NCI-H1417 treated with DMSO at 0.1 percent for 48 hours (cell line): ENCODE results near the gene CERS1.

Experiments used
- DNase-seq: peaks from one replicate; lab custom pipeline; 2025; lab: John Stamatoyannopoulos, UW

CERS1 gene

DNA sequence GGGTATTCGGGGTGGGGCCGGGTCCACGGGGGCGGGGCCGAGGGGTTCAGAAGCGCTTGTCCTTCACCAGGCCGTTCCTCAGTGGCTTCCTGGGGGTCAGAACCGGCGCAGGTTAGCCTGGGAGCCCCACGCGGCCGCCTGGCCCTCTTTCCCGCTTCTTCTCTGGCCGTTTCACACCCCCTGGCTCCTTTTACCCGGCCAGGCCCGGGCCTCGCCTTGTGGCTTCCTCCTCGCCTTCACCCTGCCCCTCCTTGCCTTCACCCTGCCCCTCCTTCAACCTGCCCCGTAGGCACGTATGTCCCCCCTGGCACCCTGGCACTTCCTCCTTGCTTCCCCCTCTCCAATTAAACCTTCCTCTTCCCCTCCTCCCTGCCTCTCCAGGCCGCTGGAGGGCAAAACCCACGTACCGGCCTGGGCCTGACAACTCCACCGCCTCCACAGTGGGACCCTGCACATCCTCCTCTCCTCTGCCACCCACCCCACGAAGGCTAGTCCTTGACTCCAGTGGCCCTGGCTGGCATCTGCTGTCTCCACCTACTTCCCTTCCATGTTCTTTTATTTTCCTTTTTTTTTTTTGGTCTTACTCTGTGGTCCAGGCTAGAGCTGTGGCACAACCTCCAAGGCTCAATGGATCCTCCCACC is 25.3 kb downstream of the CERS1 start:
- no peak for DNase-seq

GRCh38 chr19:18869781-18870530 is 26.0 kb downstream of the CERS1 start:
- no peak for DNase-seq

- no peak for DNase-seq
Observed at GRCh38 chr19:18869023-18869618, 26.8 kb downstream of the CERS1 start.

DNA sequence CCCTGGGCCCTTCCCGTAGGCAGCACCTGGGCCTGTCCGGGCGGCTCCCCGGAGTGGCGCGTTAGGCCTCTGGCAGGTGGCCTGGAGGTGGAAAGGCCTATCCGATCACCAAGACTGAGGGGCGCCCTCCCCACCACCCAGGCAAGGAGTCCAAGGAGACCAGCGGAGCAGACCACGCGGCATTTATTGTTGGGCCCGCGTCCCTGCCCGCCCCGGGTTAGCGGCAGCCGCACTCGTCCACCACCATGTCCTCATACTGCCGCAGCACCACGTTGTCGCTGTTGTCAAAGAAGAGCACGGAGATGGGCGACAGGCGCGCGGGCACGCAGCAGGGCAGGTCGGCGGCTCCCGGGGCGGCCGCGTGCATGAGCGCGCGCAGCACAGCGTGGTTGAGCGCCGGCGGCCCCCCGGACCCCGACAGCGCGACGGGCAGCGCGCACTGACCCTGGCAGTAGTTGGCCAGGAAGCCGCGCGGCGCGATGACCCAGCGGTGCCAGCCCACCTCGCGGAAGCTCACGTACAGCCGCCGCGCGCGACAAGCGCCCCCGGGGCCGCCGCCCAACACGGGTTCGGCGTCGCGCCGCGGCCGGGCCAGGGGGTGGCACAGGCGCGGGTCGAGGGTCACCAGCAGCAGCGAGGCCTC is 27.5 kb downstream of the CERS1 start:
- DNase-seq: no peak

DNA sequence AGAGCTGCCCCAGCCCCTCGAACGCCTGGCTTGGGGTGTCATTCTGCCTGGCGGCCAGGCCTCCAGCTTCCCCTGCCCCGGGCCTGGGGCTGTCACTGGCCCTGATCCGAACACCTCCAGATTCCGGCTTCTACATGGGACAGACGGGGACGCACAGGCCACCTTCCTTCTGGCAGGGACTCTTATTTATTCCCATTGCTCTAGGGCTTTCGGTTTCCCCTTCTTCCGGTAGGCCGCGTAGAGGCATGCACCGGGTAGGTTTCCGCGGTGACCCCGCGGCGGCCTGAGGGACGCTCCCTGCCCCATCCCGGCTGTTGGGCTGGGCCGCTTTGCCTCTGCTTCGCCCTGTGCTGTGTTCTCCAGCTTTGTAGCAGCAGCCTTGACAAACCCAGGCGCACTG is 28.2 kb downstream of the CERS1 start:
- no peak for DNase-seq

GRCh38 chr19:18867199-18867598 is 28.8 kb downstream of the CERS1 start:
- no peak for DNase-seq

GRCh38 chr19:18866800-18867123 is 29.2 kb downstream of the CERS1 start:
- DNase-seq: no peak

DNA sequence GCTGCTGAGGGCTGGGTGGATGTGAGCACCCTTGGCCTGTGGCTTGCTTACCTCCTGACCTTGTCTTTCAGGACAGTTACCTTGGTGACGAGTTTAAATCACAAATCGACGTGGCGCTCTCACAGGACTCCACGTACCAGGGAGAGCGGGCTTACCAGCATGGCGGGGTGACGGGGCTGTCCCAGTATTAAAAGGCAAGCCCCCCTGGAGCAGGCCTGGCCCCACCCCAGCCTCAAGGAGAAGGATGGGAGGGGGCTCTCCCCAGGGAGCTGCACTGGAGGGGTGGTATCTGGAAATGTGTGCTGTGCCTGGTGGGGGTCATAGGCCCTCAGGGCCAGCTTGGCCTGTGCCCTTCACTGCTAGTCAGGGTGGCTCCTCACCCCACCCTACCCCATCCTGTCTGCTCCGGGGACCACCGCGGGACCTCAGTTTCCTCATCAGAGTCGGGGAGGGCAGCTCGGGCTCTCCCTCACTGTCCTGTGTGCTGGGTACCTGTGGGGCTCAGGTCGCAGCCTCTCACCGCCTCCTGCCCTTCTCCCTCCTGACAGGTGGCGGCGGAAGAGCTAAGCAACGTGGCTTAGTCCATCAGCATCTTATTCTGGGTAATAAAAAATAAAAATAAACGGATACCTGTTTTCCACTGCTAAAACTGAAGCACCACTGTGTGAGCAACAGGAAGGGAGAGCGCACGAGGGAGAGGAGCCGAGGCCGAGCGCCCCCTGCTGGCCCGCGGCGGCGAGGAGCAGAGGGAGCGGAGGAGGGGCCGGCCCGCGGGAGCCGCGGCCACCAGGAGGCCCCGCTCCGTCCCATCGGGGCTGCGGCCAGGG is 29.8 kb downstream of the CERS1 start:
- DNase-seq: no peak

GRCh38 chr19:18865106-18865972 is 30.6 kb downstream of the CERS1 start:
- DNase-seq: no peak

DNA sequence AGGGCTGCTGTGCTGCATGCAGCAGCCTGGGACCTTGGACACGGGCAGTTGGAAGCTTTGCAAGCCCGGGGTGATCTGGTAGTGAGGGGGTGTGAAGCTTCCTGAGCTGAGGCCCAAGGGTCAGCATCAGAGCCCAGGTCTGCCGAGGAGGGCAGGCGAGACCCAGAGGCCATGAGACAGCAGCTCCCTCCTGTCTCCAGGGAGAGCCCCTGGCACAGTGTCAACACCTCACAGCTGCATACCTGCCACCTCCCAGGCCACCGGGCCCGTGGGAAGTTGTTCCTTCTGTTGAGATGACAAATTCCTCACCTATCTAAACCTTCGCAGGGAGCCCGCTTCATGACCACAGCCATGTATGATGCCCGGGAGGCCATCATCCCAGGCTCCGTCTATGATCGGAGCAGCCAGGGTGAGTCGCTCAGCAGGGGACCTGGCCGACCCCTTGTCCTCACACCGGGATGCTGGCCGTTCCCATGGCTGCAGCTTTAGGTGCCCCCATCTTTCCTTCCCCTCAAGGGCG is 32.1 kb downstream of the CERS1 start:
- no peak for DNase-seq

- no peak for DNase-seq
Observed at GRCh38 chr19:18862976-18863842, 32.7 kb downstream of the CERS1 start.

DNA sequence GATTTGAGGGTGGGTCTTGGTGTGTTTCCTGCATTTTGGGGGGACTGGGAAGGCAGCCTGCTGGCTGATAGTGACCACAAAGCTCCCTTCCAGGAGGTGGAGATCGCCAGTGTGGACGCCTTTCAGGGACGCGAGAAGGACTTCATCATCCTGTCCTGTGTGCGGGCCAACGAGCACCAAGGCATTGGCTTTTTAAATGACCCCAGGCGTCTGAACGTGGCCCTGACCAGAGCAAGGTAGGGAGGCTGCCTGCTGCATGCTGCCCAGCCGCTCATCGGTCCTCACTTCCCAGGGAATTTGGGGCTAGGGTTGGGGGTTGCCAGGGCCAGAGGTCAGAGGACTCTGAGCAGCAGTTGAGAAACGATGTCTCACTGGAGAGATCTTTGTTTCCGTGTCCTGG is 34.0 kb downstream of the CERS1 start:
- DNase-seq: no peak

- no peak for DNase-seq
Observed at GRCh38 chr19:18861235-18861634, 34.7 kb downstream of the CERS1 start.

- no peak for DNase-seq
Observed at GRCh38 chr19:18860725-18861124, 35.2 kb downstream of the CERS1 start.

DNA sequence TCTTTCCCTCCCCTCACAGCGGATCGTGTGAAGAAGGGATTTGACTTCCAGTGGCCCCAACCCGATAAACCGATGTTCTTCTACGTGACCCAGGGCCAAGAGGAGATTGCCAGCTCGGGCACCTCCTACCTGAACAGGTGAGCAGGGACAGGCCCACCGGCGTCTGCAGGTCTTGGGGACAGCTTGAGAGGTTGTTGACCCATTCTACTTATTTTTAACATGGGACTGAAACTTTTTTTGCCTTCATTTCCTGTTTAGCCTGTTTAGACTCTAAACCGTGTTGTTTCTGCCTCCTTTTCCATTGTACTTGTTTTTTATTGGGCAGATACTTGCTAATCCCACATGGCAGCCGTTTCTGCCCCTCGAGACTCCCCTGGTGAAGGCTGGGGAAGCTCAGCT is 35.7 kb downstream of the CERS1 start:
- DNase-seq: no peak

DNA sequence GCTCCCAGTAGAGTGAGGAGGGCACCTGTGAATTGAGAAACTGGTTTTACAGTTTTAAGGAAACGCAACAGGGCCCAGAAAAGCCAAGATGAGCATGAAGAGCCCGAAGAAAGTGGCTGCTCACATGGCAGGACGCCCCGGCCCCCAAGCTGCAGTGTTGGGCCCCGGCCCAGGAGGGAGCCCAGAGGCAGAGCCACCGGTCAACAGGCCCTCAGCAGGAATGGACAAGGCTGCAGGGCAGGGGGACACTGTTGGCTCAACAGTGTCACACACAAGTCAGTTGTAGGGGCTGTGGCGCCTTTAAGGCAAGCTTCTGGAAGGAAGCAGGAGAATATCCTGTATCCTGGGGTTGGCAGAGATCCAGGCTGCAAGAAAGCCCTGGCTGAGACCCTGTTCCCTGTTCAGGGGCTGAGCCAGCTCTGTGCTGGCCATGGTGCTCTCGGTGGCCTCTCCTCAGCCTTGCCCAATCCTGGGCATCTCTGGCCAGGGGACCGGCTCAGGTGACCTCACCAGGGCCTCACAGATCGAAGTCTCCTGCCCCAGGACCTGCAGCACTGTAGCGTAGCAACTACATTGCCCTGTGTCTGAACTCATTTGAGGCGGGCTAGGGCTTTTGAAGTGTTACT is 36.2 kb downstream of the CERS1 start:
- DNase-seq: no peak

DNA sequence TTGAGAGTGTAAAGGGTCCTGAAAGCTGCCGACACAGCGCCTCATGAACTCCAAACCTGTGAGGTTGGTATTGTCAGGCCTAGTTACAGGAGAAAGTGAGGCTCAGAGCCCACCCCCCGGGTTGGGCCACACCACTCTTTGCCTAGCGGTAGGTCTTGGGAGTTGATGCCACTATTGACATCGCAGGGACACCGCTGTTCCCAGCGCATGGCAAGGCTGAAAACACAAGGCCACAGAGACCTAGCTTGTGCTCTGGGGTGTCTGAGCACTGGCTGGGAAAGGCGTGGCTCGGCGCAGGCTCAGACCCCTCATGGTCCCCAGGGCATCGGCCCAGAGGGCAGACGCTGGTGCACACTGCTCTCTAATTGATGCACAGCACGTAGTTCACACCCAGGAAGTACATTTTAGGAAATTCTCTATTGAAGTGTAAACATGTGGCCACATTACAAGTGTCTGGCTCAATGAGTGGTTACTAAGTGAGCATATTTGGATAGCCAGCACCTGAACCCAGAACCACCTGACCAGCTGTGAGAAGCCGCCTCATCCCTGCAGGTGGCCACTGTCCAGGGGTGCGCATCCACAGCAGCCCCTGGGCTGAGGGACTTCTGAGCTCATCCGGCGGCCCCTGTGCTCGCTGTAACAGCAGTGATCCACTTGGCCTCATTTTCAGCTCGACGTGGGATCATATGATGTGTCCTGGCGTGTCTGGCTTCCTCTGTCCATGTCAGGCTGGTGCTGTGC is 36.9 kb downstream of the CERS1 start:
- DNase-seq: no peak

GRCh38 chr19:18857223-18857622 is 38.7 kb downstream of the CERS1 start:
- no peak for DNase-seq
